ENCODE measurements around the gene ECI1.

ECI1 gene

DNA sequence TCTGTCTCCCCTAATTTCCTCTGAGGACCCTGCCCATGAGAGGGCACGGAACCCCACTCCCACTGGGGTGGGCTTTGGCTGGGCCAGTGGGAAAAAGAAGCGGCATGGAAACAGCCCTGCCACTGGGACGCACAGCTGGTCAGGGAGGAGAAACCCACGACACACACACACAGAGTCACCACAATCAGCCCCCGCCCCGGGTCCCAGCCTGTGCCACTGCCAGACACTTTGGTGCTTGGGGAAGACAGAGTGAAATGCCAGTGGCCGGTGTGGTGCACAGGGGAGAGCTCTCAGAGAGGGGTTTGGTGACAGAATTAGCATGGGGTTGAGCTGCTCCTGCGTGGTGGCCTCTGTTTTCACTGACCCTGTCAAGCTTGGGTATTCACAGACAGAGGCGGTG is 47.2 kb upstream of the ECI1 start:
- no peaks in the 10 kb centered on the region for H3K79me2 ChIP-seq (ENCODE audit: insufficient read depth, low read length)
- H4K20me1 ChIP-seq (ENCODE audit: insufficient read depth, low read length, poor library complexity, severe bottlenecking) = no peaks in the 10 kb centered on the region
- H3K27me3 ChIP-seq (ENCODE audit: insufficient read depth, low read length, poor library complexity, severe bottlenecking) = no peaks in the 10 kb centered on the region
- no peak overlapping the region for H2AFZ ChIP-seq (ENCODE audit: low read length)
- no peaks in the 10 kb centered on the region for H3K36me3 ChIP-seq (ENCODE audit: insufficient read depth, low read length)
- no peaks in the 10 kb centered on the region for H3K9me2 ChIP-seq (replicated peaks; ENCODE audit: low read depth, low read length)
- H3K9me3 ChIP-seq (ENCODE audit: insufficient read depth, low read depth, low read length) = no peaks in the 10 kb centered on the region
- H3K9ac ChIP-seq (ENCODE audit: low read depth, low read length, poor library complexity, severe bottlenecking) = no peak overlapping the region
- H3F3A ChIP-seq (ENCODE audit: low read depth) = no peaks in the 10 kb centered on the region
- H3K4me1 ChIP-seq (ENCODE audit: insufficient read depth, low read length, poor library complexity, severe bottlenecking) = peaks cover 13% of the 10 kb centered on the region
- no peak overlapping the region for H3K4me2 ChIP-seq (ENCODE audit: low read depth, low read length, poor library complexity, severe bottlenecking)
- TF ChIP-seq EZH2phosphoT487 (IDR thresholded peaks at IDR 0.05; ENCODE audit: borderline replicate concordance) = no peak
- TF ChIP-seq, protein P1, sequence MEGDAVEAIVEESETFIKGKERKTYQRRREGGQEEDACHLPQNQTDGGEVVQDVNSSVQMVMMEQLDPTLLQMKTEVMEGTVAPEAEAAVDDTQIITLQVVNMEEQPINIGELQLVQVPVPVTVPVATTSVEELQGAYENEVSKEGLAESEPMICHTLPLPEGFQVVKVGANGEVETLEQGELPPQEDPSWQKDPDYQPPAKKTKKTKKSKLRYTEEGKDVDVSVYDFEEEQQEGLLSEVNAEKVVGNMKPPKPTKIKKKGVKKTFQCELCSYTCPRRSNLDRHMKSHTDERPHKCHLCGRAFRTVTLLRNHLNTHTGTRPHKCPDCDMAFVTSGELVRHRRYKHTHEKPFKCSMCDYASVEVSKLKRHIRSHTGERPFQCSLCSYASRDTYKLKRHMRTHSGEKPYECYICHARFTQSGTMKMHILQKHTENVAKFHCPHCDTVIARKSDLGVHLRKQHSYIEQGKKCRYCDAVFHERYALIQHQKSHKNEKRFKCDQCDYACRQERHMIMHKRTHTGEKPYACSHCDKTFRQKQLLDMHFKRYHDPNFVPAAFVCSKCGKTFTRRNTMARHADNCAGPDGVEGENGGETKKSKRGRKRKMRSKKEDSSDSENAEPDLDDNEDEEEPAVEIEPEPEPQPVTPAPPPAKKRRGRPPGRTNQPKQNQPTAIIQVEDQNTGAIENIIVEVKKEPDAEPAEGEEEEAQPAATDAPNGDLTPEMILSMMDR (conservative IDR thresholded peaks at IDR 0.05; ENCODE audit: low read length) = no peak
- no peak overlapping the region for H3K4me3 ChIP-seq (ENCODE audit: low read length, poor library complexity, severe bottlenecking)

DNA sequence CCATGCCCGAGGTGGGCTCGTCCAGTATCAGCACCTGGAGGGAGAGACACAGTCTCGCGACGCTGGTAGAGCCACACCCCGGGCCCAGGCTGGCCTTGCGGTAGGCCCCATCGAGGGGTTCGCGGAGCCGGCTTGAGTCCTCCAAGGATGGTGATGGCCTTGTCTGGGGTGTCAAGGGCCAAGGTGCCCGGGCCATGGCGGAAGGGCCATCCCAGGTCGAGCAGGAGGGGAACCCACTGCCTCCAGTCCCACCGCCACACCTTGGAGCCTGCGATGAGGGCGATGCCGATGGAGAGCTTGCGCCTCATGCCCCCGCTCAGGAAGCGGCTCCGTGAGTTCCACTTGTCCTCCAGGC is 46.1 kb upstream of the ECI1 start:
- Histone ChIP-seq H4K20me1 (ENCODE audit: insufficient read depth, low read length, poor library complexity, severe bottlenecking) (no peaks in the 10 kb centered on the region), H3K27me3 (ENCODE audit: insufficient read depth, low read length, poor library complexity, severe bottlenecking) (no peaks in the 10 kb centered on the region), H3K36me3 (ENCODE audit: insufficient read depth, low read length) (no peaks in the 10 kb centered on the region)

DNA sequence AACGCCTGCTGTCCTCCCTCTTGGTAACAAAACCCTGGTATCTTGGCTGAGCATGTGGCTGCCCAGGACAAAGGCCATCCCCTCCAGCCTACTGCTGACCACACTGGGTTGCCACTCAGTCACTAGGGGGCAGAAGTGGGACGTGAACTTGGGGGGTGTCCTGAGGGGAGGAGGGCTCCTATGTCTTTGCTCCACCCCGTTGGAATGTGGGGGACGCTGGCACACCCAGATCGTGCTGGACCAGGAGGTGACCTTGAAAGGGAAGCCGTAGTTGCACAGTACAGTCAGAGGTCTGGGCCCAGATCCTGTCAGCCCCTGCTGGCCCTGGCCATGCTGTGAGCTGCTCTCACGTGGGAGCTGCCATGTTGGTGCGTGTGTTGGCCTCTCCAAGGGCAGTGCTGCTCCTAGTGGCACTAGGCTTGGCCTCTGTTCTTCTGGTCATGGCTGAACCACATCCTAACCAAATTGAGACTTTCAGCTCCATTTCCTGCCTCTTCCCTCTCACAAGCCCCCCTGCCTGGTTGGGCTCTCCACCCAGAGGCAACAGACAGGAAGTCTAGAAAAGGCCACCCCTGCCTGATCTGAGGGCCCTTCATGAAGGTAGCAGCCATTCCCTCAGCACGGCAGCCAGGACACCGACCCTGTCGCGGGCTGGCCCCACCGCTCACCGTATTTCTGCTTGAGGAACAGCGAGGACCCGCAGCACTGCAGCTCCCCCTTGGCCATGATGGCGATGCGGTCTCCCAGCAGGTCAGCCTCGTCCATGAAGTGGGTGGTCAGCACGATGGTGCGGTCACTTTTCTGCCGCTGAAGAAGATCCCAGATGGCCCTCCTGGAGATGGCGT is 45.5 kb upstream of the ECI1 start:
- Histone ChIP-seq H3K79me2 (ENCODE audit: insufficient read depth, low read length) (no peaks in the 10 kb centered on the region), H3F3A (ENCODE audit: low read depth) (no peaks in the 10 kb centered on the region), H3K9me3 (ENCODE audit: insufficient read depth, low read depth, low read length) (no peaks in the 10 kb centered on the region), H3K4me1 (ENCODE audit: insufficient read depth, low read length, poor library complexity, severe bottlenecking) (peaks cover 13% of the 10 kb centered on the region), H2AFZ (ENCODE audit: low read length) (peak overlapping the region; percentile 81), H3K27me3 (ENCODE audit: insufficient read depth, low read length, poor library complexity, severe bottlenecking) (no peaks in the 10 kb centered on the region), H3K9me2 (replicated peaks; ENCODE audit: low read depth, low read length) (no peaks in the 10 kb centered on the region), H3K36me3 (ENCODE audit: insufficient read depth, low read length) (no peaks in the 10 kb centered on the region), H4K20me1 (ENCODE audit: insufficient read depth, low read length, poor library complexity, severe bottlenecking) (no peaks in the 10 kb centered on the region), H3K9ac (ENCODE audit: low read depth, low read length, poor library complexity, severe bottlenecking) (peak overlapping the region; percentile 41), H3K4me2 (ENCODE audit: low read depth, low read length, poor library complexity, severe bottlenecking) (peak overlapping the region; percentile 45), H3K4me3 (ENCODE audit: low read length, poor library complexity, severe bottlenecking) (no peak overlapping the region)
- no peak for TF ChIP-seq EZH2phosphoT487 (IDR thresholded peaks at IDR 0.05; ENCODE audit: borderline replicate concordance)
- TF ChIP-seq, protein P1 (conservative IDR thresholded peaks at IDR 0.05; ENCODE audit: low read length) = peak; percentile 57

More for the DNA sequence above, 46.1 kb upstream of the ECI1 start:
- H3F3A ChIP-seq (ENCODE audit: low read depth) = no peaks in the 10 kb centered on the region
- peak overlapping the region; percentile 41 for H3K9ac ChIP-seq (ENCODE audit: low read depth, low read length, poor library complexity, severe bottlenecking)
- no peak overlapping the region for H3K4me3 ChIP-seq (ENCODE audit: low read length, poor library complexity, severe bottlenecking)
- TF ChIP-seq EZH2phosphoT487 (IDR thresholded peaks at IDR 0.05; ENCODE audit: borderline replicate concordance) = no peak
- TF ChIP-seq, protein P1 (conservative IDR thresholded peaks at IDR 0.05; ENCODE audit: low read length) = no peak
- H3K4me2 ChIP-seq (ENCODE audit: low read depth, low read length, poor library complexity, severe bottlenecking) = peak overlapping the region; percentile 45
- H3K4me1 ChIP-seq (ENCODE audit: insufficient read depth, low read length, poor library complexity, severe bottlenecking) = peaks cover 13% of the 10 kb centered on the region
- no peaks in the 10 kb centered on the region for H3K9me3 ChIP-seq (ENCODE audit: insufficient read depth, low read depth, low read length)
- H2AFZ ChIP-seq (ENCODE audit: low read length) = peak overlapping the region; percentile 81; the same call in 1 of the 2 replicates
- no peaks in the 10 kb centered on the region for H3K79me2 ChIP-seq (ENCODE audit: insufficient read depth, low read length)
- H3K9me2 ChIP-seq (replicated peaks; ENCODE audit: low read depth, low read length) = no peaks in the 10 kb centered on the region
